ENCODE results near the gene MEPCE. TPM values are rescaled to one million over a fixed set of nuclear protein-coding genes. Genes with fewer than 3 reads are reported as not detected.

MEPCE gene
- total and polyA plus RNA-seq, 2 experiments from 2014 or later = 8.0 to 24.2 TPM

DNA sequence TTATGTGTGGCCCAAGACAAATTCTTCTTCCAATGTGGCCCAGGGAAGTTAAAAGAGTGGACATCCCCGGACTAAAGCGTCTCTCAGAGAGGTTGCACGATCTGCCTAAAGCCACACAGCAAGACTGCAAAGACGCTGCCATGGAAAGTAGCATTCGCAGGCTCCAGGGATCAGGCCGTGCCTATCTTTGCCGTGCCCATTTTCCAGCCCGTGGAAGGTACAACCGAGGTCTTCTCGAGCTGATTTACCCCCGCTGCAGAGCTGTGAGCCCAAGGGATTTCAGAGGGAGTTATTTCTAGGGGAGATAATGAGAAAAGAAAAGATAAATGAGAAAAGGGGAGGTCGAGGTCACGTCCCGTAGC lies 53.1 kb downstream of the MEPCE start:
- Histone ChIP-seq H3K4me1 (ENCODE audit: insufficient read depth) (peaks cover 4% of the 10 kb centered on the region; the same call in 1 of the 2 replicates), H2AFZ (peak overlapping the region; percentile 87), H3K79me2 (ENCODE audit: insufficient read depth) (peaks cover 13% of the 10 kb centered on the region), H3F3A (ENCODE audit: insufficient read depth) (0 out of 2 replicates have a peak, but pooled peaks cover 4% of the 10 kb centered on the region), H3K9me2 (ENCODE audit: insufficient read depth) (no peaks in the 10 kb centered on the region), H4K20me1 (ENCODE audit: insufficient read depth) (no peaks in the 10 kb centered on the region), H3K27ac (no peak overlapping the region), H3K9ac (peak overlapping the region; percentile 33; the same call in 1 of the 2 replicates), H3K4me3 (peak overlapping the region; percentile 69), H3K27me3 (replicated peaks; ENCODE audit: insufficient read depth) (no peaks in the 10 kb centered on the region), H3K36me3 (ENCODE audit: low read depth) (no peaks in the 10 kb centered on the region), H3K4me2 (ENCODE audit: unreplicated experiment) (peak overlapping the region; percentile 67), H3K9me3 (ENCODE audit: low read depth) (no peaks in the 10 kb centered on the region)
- WGBS, 2 experiments (ENCODE audit: low coverage in 1 of 2, low lambda C conversion rate in 2 of 2, missing lambda C conversion rate in 2 of 2) = 38 to 42% methylated on average over 14 of the region's 14 CpGs
- in situ Hi-C loops (cut with MboI) = no loop called here
- TF ChIP-seq EZH2phosphoT487 (IDR thresholded peaks at IDR 0.05; ENCODE audit: insufficient read depth, low read depth) (no peak), EZH2 (IDR thresholded peaks at IDR 0.05; ENCODE audit: insufficient read depth, poor library complexity, severe bottlenecking) (no peak)
- no peak for DNase-seq

DNA sequence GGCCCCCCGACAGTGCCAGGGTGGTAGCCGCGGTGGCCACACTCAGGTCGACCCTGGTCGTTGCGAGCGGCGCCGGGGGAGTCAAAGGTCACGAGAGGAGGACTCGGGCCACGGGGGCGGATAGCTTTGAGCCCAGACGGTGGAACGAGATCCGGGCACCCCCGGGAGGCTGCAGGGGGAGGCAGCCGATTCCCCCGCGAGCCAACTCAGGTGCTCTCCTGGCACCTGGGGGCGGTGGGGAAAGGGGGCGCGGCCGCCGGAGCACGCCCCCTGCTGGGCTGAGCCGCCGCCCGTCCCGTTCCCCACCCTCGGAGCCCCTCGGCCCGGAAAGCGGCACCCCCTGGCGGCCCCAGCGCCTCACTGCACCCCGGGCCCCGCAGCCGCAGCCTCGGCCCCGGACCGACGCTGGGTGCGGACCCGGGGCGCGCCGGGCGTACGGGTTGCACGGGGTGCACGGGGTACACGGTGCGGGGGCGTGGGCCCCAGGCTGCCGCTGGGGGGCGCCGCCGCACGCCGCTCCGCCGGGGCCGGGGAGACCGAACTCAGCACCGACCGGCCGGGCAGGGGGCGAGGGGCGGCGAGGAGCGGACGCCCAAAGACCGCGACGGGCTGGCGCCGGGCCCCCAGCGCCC lies 53.6 kb downstream of the MEPCE start:
- peak; percentile 70 for DNase-seq
- peak overlapping the region; percentile 67 for H3K4me2 ChIP-seq (ENCODE audit: unreplicated experiment)
- no peaks in the 10 kb centered on the region for H3K27me3 ChIP-seq (replicated peaks; ENCODE audit: insufficient read depth)
- H3F3A ChIP-seq (ENCODE audit: insufficient read depth) = 0 out of 2 replicates have a peak, but pooled peaks cover 4% of the 10 kb centered on the region
- in situ Hi-C loops (cut with MboI) = no loop called here
- H3K27ac ChIP-seq = no peak overlapping the region
- H3K9me2 ChIP-seq (ENCODE audit: insufficient read depth) = no peaks in the 10 kb centered on the region
- WGBS, 2 experiments (ENCODE audit: low coverage in 1 of 2, low lambda C conversion rate in 2 of 2, missing lambda C conversion rate in 2 of 2) = 1 to 4% methylated on average over 31 to 74 of the region's 79 CpGs
- no peaks in the 10 kb centered on the region for H3K9me3 ChIP-seq (ENCODE audit: low read depth)
- H3K9ac ChIP-seq = peak overlapping the region; percentile 33
- peaks cover 8% of the 10 kb centered on the region for H3K79me2 ChIP-seq (ENCODE audit: insufficient read depth)
- TF ChIP-seq EZH2 (IDR thresholded peaks at IDR 0.05; ENCODE audit: insufficient read depth, poor library complexity, severe bottlenecking) (no peak), EZH2phosphoT487 (IDR thresholded peaks at IDR 0.05; ENCODE audit: insufficient read depth, low read depth) (no peak)
- no peaks in the 10 kb centered on the region for H4K20me1 ChIP-seq (ENCODE audit: insufficient read depth)
- no peaks in the 10 kb centered on the region for H3K36me3 ChIP-seq (ENCODE audit: low read depth)
- peaks cover 4% of the 10 kb centered on the region; the same call in 1 of the 2 replicates for H3K4me1 ChIP-seq (ENCODE audit: insufficient read depth)
- peak overlapping the region; percentile 69 for H3K4me3 ChIP-seq
- H2AFZ ChIP-seq = peak overlapping the region; percentile 87

Other genes starting within 250 kb of the MEPCE start
- gene PVRIG, start 209.9 kb upstream of the MEPCE start, total RNA-seq (2014; rRNA removed; shearing (Covaris generic)) = not detected in 2 replicates
- gene PVRIG, start 209.9 kb upstream of the MEPCE start, polyA plus RNA-seq (2016; fragmentation: Nextera tagmentation; extraction: Ambion mirVana) = 0.34 TPM in 1 of 2 replicates, not detected in the other
- gene SPDYE3, start 122.1 kb upstream of the MEPCE start, total RNA-seq (2014; rRNA removed; shearing (Covaris generic)) = not detected in 2 replicates
- gene SPDYE3, start 122.1 kb upstream of the MEPCE start, polyA plus RNA-seq (2016; fragmentation: Nextera tagmentation; extraction: Ambion mirVana) = 3.5 and 3.8 TPM in 2 replicates
- 10.8 and 21.8 TPM in 2 replicates for gene PILRB, start 71.7 kb upstream of the MEPCE start, total RNA-seq (2014; rRNA removed; shearing (Covaris generic))
- 7.6 and 10.7 TPM in 2 replicates for gene PILRB, start 71.7 kb upstream of the MEPCE start, polyA plus RNA-seq (2016; fragmentation: Nextera tagmentation; extraction: Ambion mirVana)
- not detected in 2 replicates for gene PILRA, start 56.3 kb upstream of the MEPCE start, total RNA-seq (2014; rRNA removed; shearing (Covaris generic))
- 1.7 TPM in 2 replicates for gene PILRA, start 56.3 kb upstream of the MEPCE start, polyA plus RNA-seq (2016; fragmentation: Nextera tagmentation; extraction: Ambion mirVana)
- 0.89 and 1.9 TPM in 2 replicates for gene ZCWPW1, start 1.1 kb upstream of the MEPCE start, total RNA-seq (2014; rRNA removed; shearing (Covaris generic))
- 3.6 and 4.2 TPM in 2 replicates for gene ZCWPW1, start 1.1 kb upstream of the MEPCE start, polyA plus RNA-seq (2016; fragmentation: Nextera tagmentation; extraction: Ambion mirVana)
- gene PPP1R35, start 6.7 kb downstream of the MEPCE start, total RNA-seq (2014; rRNA removed; shearing (Covaris generic)) = 11.9 and 15.8 TPM in 2 replicates
- gene PPP1R35, start 6.7 kb downstream of the MEPCE start, polyA plus RNA-seq (2016; fragmentation: Nextera tagmentation; extraction: Ambion mirVana) = 15.7 and 20.0 TPM in 2 replicates
- not detected in 2 replicates for gene SPACDR, start 34.4 kb downstream of the MEPCE start, total RNA-seq (2014; rRNA removed; shearing (Covaris generic))
- 0.50 TPM in 1 of 2 replicates, not detected in the other for gene SPACDR, start 34.4 kb downstream of the MEPCE start, polyA plus RNA-seq (2016; fragmentation: Nextera tagmentation; extraction: Ambion mirVana)
- gene TSC22D4, start 49.4 kb downstream of the MEPCE start, total RNA-seq (2014; rRNA removed; shearing (Covaris generic)) = 18.6 and 30.7 TPM in 2 replicates
- 19.1 and 20.7 TPM in 2 replicates for gene TSC22D4, start 49.4 kb downstream of the MEPCE start, polyA plus RNA-seq (2016; fragmentation: Nextera tagmentation; extraction: Ambion mirVana)
- not detected in 2 replicates for gene NYAP1, start 54.1 kb downstream of the MEPCE start, total RNA-seq (2014; rRNA removed; shearing (Covaris generic))
- not detected in 2 replicates for gene NYAP1, start 54.1 kb downstream of the MEPCE start, polyA plus RNA-seq (2016; fragmentation: Nextera tagmentation; extraction: Ambion mirVana)
- 4.8 and 4.9 TPM in 2 replicates for gene AGFG2, start 109.4 kb downstream of the MEPCE start, total RNA-seq (2014; rRNA removed; shearing (Covaris generic))
- 6.5 and 7.3 TPM in 2 replicates for gene AGFG2, start 109.4 kb downstream of the MEPCE start, polyA plus RNA-seq (2016; fragmentation: Nextera tagmentation; extraction: Ambion mirVana)
- not detected in 2 replicates for gene SAP25, start 144.1 kb downstream of the MEPCE start, total RNA-seq (2014; rRNA removed; shearing (Covaris generic))
- 0.42 TPM in 1 of 2 replicates, not detected in the other for gene SAP25, start 144.1 kb downstream of the MEPCE start, polyA plus RNA-seq (2016; fragmentation: Nextera tagmentation; extraction: Ambion mirVana)
- 13.6 and 29.2 TPM in 2 replicates for gene LRCH4, start 156.3 kb downstream of the MEPCE start, total RNA-seq (2014; rRNA removed; shearing (Covaris generic))
- 11.0 and 12.9 TPM in 2 replicates for gene LRCH4, start 156.3 kb downstream of the MEPCE start, polyA plus RNA-seq (2016; fragmentation: Nextera tagmentation; extraction: Ambion mirVana)
- gene FBXO24, start 156.5 kb downstream of the MEPCE start, total RNA-seq (2014; rRNA removed; shearing (Covaris generic)) = 0.43 and 0.89 TPM in 2 replicates
- gene FBXO24, start 156.5 kb downstream of the MEPCE start, polyA plus RNA-seq (2016; fragmentation: Nextera tagmentation; extraction: Ambion mirVana) = 0.11 and 0.38 TPM in 2 replicates
- gene PCOLCE, start 172.5 kb downstream of the MEPCE start, total RNA-seq (2014; rRNA removed; shearing (Covaris generic)) = 211 and 267 TPM in 2 replicates
- gene PCOLCE, start 172.5 kb downstream of the MEPCE start, polyA plus RNA-seq (2016; fragmentation: Nextera tagmentation; extraction: Ambion mirVana) = 536 and 544 TPM in 2 replicates
- 14.0 and 17.5 TPM in 2 replicates for gene MOSPD3, start 182.7 kb downstream of the MEPCE start, total RNA-seq (2014; rRNA removed; shearing (Covaris generic))
- gene MOSPD3, start 182.7 kb downstream of the MEPCE start, polyA plus RNA-seq (2016; fragmentation: Nextera tagmentation; extraction: Ambion mirVana) = 26.5 and 27.1 TPM in 2 replicates
- 0.11 and 0.51 TPM in 2 replicates for gene TFR2, start 211.7 kb downstream of the MEPCE start, total RNA-seq (2014; rRNA removed; shearing (Covaris generic))
- 0.28 and 0.79 TPM in 2 replicates for gene TFR2, start 211.7 kb downstream of the MEPCE start, polyA plus RNA-seq (2016; fragmentation: Nextera tagmentation; extraction: Ambion mirVana)
- gene ACTL6B, start 226.6 kb downstream of the MEPCE start, total RNA-seq (2014; rRNA removed; shearing (Covaris generic)) = not detected in 2 replicates
- gene ACTL6B, start 226.6 kb downstream of the MEPCE start, polyA plus RNA-seq (2016; fragmentation: Nextera tagmentation; extraction: Ambion mirVana) = not detected in 2 replicates
- gene GNB2, start 243.9 kb downstream of the MEPCE start, total RNA-seq (2014; rRNA removed; shearing (Covaris generic)) = 65.6 and 89.8 TPM in 2 replicates
- 130 and 132 TPM in 2 replicates for gene GNB2, start 243.9 kb downstream of the MEPCE start, polyA plus RNA-seq (2016; fragmentation: Nextera tagmentation; extraction: Ambion mirVana)

All from GM23248 (cell line).